ENCODE data around the gene METTL9.

- TF ChIP-seq POLR2A (IDR thresholded peaks at IDR 0.05) (no peak), CTCF (IDR thresholded peaks at IDR 0.05) (no peak), EP300 (IDR thresholded peaks at IDR 0.05) (no peak)
These were observed 29.4 kb downstream of the METTL9 start for GRCh38 chr16:21628772-21629171.
